HFF-Myc (cell line): Measurements from ENCODE around the gene LINC01488.

Experiments
- DNase-seq: peaks from one replicate; pipeline ENCODE4 v3.0.0-alpha.2; 2011; ENCODE audit warnings: low read depth; ENCODE audit errors: extremely low read depth
- H3K4me3 ChIP-seq: replicated peaks from 2 replicates; pipeline ENCODE4 v1.5.1; 2011; ENCODE audit warnings: low read depth, mild to moderate bottlenecking, control low read depth, low read length
- TF ChIP-seq, protein P1 (sequence below): IDR thresholded peaks from 2 replicates; pipeline ENCODE4 v1.5.1; 2012; ENCODE audit warnings: mild to moderate bottlenecking, low read depth, low read length, control low read depth; ENCODE audit errors: missing control alignments

The LINC01488 gene

GRCh38 chr11:69489031-69489745 lies 7.7 kb downstream of the LINC01488 start:
- no peak for DNase-seq
- TF ChIP-seq, protein P1, sequence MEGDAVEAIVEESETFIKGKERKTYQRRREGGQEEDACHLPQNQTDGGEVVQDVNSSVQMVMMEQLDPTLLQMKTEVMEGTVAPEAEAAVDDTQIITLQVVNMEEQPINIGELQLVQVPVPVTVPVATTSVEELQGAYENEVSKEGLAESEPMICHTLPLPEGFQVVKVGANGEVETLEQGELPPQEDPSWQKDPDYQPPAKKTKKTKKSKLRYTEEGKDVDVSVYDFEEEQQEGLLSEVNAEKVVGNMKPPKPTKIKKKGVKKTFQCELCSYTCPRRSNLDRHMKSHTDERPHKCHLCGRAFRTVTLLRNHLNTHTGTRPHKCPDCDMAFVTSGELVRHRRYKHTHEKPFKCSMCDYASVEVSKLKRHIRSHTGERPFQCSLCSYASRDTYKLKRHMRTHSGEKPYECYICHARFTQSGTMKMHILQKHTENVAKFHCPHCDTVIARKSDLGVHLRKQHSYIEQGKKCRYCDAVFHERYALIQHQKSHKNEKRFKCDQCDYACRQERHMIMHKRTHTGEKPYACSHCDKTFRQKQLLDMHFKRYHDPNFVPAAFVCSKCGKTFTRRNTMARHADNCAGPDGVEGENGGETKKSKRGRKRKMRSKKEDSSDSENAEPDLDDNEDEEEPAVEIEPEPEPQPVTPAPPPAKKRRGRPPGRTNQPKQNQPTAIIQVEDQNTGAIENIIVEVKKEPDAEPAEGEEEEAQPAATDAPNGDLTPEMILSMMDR: no peak

GRCh38 chr11:69489746-69490365 lies 8.4 kb downstream of the LINC01488 start:
- no peak overlapping the region for H3K4me3 ChIP-seq
- no peak for DNase-seq
- TF ChIP-seq, protein P1: no peak

More at GRCh38 chr11:69489031-69489745, 7.7 kb downstream of the LINC01488 start:
- no peak overlapping the region for H3K4me3 ChIP-seq

DNA sequence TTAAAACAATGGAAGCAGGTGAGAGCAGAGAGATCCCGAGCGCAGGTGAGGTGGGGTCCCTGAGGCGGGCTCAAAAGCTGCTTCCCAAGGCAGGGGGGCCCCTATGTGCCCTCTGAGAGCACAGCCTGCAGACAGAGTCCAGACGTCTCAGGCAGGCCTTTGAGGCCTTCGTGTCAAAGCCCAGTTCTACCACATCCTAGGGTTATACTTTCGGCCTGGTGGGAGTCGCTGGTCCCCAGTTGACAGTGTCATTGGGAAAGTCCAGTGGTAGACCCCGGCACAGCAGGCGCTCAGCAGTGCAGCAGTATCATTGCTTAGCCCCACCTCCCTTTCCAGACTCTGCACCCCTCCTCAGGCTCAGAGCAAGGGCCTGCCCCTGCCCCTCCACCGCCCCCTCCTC lies 9.1 kb downstream of the LINC01488 start:
- no peak for DNase-seq
- TF ChIP-seq, protein P1: no peak
- no peak overlapping the region for H3K4me3 ChIP-seq

DNA sequence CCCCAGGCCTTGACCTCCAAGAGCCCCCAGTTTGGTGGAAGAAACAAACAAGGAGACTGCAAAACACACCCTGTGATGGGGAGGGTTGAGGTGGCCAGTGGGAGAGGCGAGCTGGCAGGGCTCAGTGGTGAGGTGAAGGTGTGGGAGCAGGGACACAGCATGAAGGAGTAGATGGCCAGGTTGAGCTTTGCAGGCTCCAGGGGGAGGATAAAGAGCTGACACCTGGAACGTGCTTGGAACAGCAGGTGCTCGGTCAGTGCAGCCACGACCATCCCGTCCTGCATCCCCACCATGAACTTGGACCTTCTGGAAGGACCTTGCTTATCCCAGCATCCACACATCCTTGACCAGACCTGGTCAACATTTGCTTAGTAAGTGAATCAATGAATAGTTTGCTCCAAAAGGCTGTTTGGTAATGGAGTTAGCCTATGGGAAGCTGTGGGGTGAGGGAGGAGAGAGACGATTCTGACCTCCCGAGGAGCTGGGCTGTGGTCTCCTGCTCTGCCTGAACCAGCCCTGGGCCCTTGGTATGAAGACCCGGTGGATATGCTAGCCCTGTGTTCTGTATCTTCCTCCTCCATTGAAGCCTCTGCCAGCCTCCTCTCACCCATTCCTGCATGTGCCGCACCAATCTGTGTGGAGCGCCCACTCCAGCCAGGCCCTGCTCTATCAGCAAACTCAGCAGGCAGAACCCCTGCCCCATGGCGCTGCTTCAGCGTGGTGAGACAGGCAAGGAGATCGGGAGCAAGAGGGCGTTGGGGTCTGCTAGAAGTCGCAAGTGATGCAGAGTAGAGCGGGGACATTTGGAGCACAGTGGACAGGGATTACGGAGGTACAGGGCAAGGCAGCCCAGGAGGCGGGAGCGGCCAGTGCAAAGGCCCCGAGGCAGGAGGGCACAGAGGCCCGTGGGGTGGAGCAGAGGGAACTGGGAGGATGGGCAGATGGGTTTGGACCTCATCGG lies 9.9 kb downstream of the LINC01488 start:
- TF ChIP-seq, protein P1: no peak
- no peak for DNase-seq
- no peak overlapping the region for H3K4me3 ChIP-seq

DNA sequence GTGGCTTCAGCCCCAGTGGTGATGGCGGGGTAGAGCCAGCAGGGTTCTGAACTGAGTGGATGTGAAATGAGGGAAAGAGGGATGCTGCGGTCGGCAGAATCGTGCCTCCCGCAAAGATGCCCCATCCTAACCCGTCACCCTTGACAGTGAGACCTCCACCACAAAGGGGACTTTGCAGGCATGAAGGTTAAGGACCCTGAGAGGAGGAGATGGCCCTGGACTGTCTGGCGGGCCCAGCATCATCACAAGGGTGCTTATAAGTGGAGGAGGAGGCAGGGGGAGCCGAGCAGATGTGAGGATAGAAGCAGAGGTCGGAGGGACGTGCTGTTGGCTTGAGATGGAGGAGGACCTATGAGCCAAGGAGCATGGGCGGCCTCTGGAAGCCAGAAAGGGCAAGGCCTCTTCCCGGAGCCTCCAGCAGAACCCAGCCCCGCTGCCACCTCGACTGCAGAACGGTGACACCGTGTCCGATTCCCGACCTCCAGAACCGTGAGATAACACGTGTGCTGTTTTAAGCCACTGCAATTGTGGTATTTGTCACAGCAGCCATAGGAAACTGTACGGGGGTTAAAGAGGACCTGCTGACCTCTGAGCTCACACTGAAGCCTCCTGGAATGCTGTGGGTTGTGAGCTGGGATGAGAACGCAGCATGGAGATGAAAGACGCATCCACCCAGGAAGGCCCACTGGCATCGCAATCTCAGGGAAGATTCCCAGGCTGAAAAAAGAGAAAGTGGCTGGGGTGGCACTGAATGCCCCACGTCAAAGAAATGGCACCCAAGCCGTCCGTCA lies 10.9 kb downstream of the LINC01488 start:
- no peak overlapping the region for H3K4me3 ChIP-seq
- no peak for DNase-seq
- TF ChIP-seq, protein P1: no peak
